BJ (cell line): ENCODE measurements around the gene MYADML2. TPM values are rescaled to one million over a fixed set of nuclear protein-coding genes. Genes with fewer than 3 reads are reported as not detected.
A peak's percentile ranks its signal among the peaks of the same experiment; 100 is the strongest.
"Not testable (repeated sequence)": the region's sequence is repeated elsewhere in the genome, so short reads cannot be mapped to it uniquely, and the experiment has no call there.

Experiments used
- CTCF ChIA-PET: fragments of 350-600 bp; formaldehyde crosslinking; extraction: SDS; loops from one replicate; lab custom pipeline; 2021; ENCODE audit warnings: antibody characterized with exemption, inconsistent platforms; lab: Yijun Ruan, JAX
- POLR2A ChIA-PET: fragments of 300-600 bp; sonication (Branson Sonifier 250); formaldehyde crosslinking; extraction: SDS; loops from one replicate; lab custom pipeline; 2021; ENCODE audit warnings: antibody characterized with exemption; lab: Charles Lee
- DNase-seq: peaks from one replicate; pipeline ENCODE4 v3.0.0-alpha.2; 2011; ENCODE audit warnings: low read depth
- H3K27me3 ChIP-seq: 2 replicates; pipeline ENCODE4 v1.6.0; 2011; ENCODE audit warnings: low read length; ENCODE audit not compliant: control insufficient read depth, insufficient read depth
- H3K36me3 ChIP-seq: 2 replicates; pipeline ENCODE4 v1.5.1; 2011; ENCODE audit warnings: low read length; ENCODE audit not compliant: control insufficient read depth, insufficient read depth
- H3K4me3 ChIP-seq: 2 replicates; pipeline ENCODE4 v1.5.1; 2011; ENCODE audit warnings: low read depth, mild to moderate bottlenecking, control low read depth, low read length
- CTCF ChIP-seq: IDR thresholded peaks from 2 replicates; pipeline ENCODE4 v1.5.1; 2011; ENCODE audit warnings: low read depth, mild to moderate bottlenecking, control low read depth, inconsistent platforms, low read length, moderate library complexity; ENCODE audit not compliant: insufficient read depth
- polyA plus RNA-seq: library from polyadenylated mRNA; depleted of rRNA; stranded (reverse); fragments of >200 nt; gene quantifications from 2 replicates; pipeline ENCODE4 v1.2.3, GENCODE V29; 2011

MYADML2 gene
- polyA plus RNA-seq, 1 experiment, result not detected

GRCh38 chr17:81921537-81921862 is 25.5 kb downstream of the MYADML2 start:
- no peaks in the 10 kb centered on the region for H3K27me3 ChIP-seq
- TF ChIP-seq CTCF, result no peak
- POLR2A ChIA-PET, result no interaction called here
- CTCF ChIA-PET, result no interaction called here
- DNase-seq, result no peak
- H3K36me3 ChIP-seq, result peaks cover 21% of the 10 kb centered on the region
- no peak overlapping the region for H3K4me3 ChIP-seq

GRCh38 chr17:81920612-81921536 is 26.2 kb downstream of the MYADML2 start:
- TF ChIP-seq CTCF, result no peak
- CTCF ChIA-PET, result no interaction called here
- peaks cover 21% of the 10 kb centered on the region for H3K36me3 ChIP-seq
- POLR2A ChIA-PET, result no interaction called here
- no peak overlapping the region for H3K4me3 ChIP-seq
- no peaks in the 10 kb centered on the region for H3K27me3 ChIP-seq
- DNase-seq, result no peak

GRCh38 chr17:81918832-81919545 is 28.0 kb downstream of the MYADML2 start:
- TF ChIP-seq CTCF, result no peak
- CTCF ChIA-PET, result no interaction called here
- POLR2A ChIA-PET, result no interaction called here
- Histone ChIP-seq H3K36me3 (peaks cover 35% of the 10 kb centered on the region), H3K27me3 (no peaks in the 10 kb centered on the region), H3K4me3 (no peak overlapping the region)
- DNase-seq, result no peak

GRCh38 chr17:81918333-81918669 is 28.7 kb downstream of the MYADML2 start:
- CTCF ChIA-PET, result interaction anchor here (1.3 kb wide), 1 partner anchor 8 kb away, joined by 3 read pairs; no protein-coding TSS in a partner anchor
- DNase-seq, result not testable (repeated sequence)

GRCh38 chr17:81917565-81918332 is 29.3 kb downstream of the MYADML2 start, which contains the start of gene SIRT7:
SIRT7 (minus strand) TSS chr17:81918176; CDS start chr17:81918131, 45 bp downstream.
- H3K27me3 ChIP-seq, result no peaks in the 10 kb centered on the region
- ChIA-PET CTCF (interaction anchor here (0.5 to 1.3 kb wide), 4 partner anchors 8 to 242 kb away, joined by 3 read pairs; no protein-coding TSS in a partner anchor), POLR2A (interaction anchor here (0.5 kb wide), 1 partner anchor 26 kb away, joined by 3 read pairs; no protein-coding TSS in a partner anchor)
- peak within 1 kb of the TSS; percentile 59 for H3K4me3 ChIP-seq
- no peak for DNase-seq
- no peak for TF ChIP-seq CTCF
- peaks cover 44% of the 10 kb centered on the region for H3K36me3 ChIP-seq

More at GRCh38 chr17:81918333-81918669, 28.7 kb downstream of the MYADML2 start:
- POLR2A ChIA-PET, H3K27me3 ChIP-seq, H3K4me3 ChIP-seq: not testable (repeated sequence)
- H3K36me3 ChIP-seq, result peaks cover 42% of the 10 kb centered on the region
